Memory B cell (primary cell): ENCODE measurements around the gene MVD.

Source experiments
- ATAC-seq: fragments of 150-1000 bp; cut with Tn5 transposase; 2 replicates; pipeline ENCODE4 v1.10.0; 2021; ENCODE audit warnings: low read depth, mild to moderate bottlenecking, moderate library complexity
- DNase-seq, 2 donors: peaks; one replicate each; pipeline ENCODE4 v3.0.0; 2022; ENCODE audit warnings: low spot score in 2 of 2
- H3K27ac Mint-ChIP-seq: one replicate; pipeline ENCODE4 v1.8.0; 2022; ENCODE audit warnings: mild to moderate bottlenecking, moderate library complexity, mixed read lengths
- H3K27me3 Mint-ChIP-seq: one replicate; pipeline ENCODE4 v1.8.0; 2022; ENCODE audit warnings: mixed read lengths
- H3K36me3 Mint-ChIP-seq: one replicate; pipeline ENCODE4 v1.8.0; 2022; ENCODE audit warnings: mild to moderate bottlenecking, mixed read lengths
- H3K4me1 Mint-ChIP-seq: one replicate; pipeline ENCODE4 v1.8.0; 2022; ENCODE audit warnings: mixed read lengths
- H3K4me3 Mint-ChIP-seq: one replicate; pipeline ENCODE4 v1.8.0; 2022; ENCODE audit warnings: mild to moderate bottlenecking, moderate library complexity, mixed read lengths
- H3K9me3 Mint-ChIP-seq: one replicate; pipeline ENCODE4 v1.8.0; 2022; ENCODE audit warnings: mixed read lengths

Gene MVD

GRCh38 chr16:88638323-88639230, 24.3 kb downstream of the MVD start, which contains the start of gene IL17C:
TSS of gene IL17C (plus strand) at chr16:88638572. CDS start at chr16:88638642, 70 bp downstream.
- peaks cover 11% of the 10 kb centered on the region for H3K36me3 Mint-ChIP-seq
- H3K4me3 Mint-ChIP-seq = peak within 1 kb of the TSS; percentile 55
- DNase-seq (peak; percentile 52 to 56), ATAC-seq (peak; percentile 47)
- H3K4me1 Mint-ChIP-seq = peaks cover 42% of the 10 kb centered on the region
- no peaks in the 10 kb centered on the region for H3K27me3 Mint-ChIP-seq
- no peaks in the 10 kb centered on the region for H3K9me3 Mint-ChIP-seq
- H3K27ac Mint-ChIP-seq = peak within 1 kb of the TSS; percentile 84

GRCh38 chr16:88636488-88637265, 26.2 kb downstream of the MVD start:
- H3K4me1 Mint-ChIP-seq = peaks cover 36% of the 10 kb centered on the region
- no peak overlapping the region for H3K27ac Mint-ChIP-seq
- H3K4me3 Mint-ChIP-seq = no peak overlapping the region
- no peak for DNase-seq
- peaks cover 2% of the 10 kb centered on the region for H3K36me3 Mint-ChIP-seq
- H3K9me3 Mint-ChIP-seq = no peaks in the 10 kb centered on the region
- ATAC-seq = no peak
- no peaks in the 10 kb centered on the region for H3K27me3 Mint-ChIP-seq

GRCh38 chr16:88635671-88636319, 27.1 kb downstream of the MVD start:
- Mint-ChIP-seq H3K9me3 (no peaks in the 10 kb centered on the region), H3K36me3 (peaks cover 2% of the 10 kb centered on the region), H3K4me1 (peaks cover 33% of the 10 kb centered on the region), H3K4me3 (peak overlapping the region; percentile 61), H3K27ac (no peak overlapping the region), H3K27me3 (no peaks in the 10 kb centered on the region)
- ATAC-seq (no peak), DNase-seq (no peak)

- Mint-ChIP-seq H3K36me3 (peaks cover 2% of the 10 kb centered on the region), H3K27me3 (no peaks in the 10 kb centered on the region), H3K27ac (peak overlapping the region; percentile 63), H3K4me1 (peaks cover 27% of the 10 kb centered on the region), H3K9me3 (no peaks in the 10 kb centered on the region), H3K4me3 (peak overlapping the region; percentile 84)
- ATAC-seq = no peak
- DNase-seq = no peak
These were observed 27.8 kb downstream of the MVD start for GRCh38 chr16:88634994-88635670.

- Mint-ChIP-seq H3K27me3 (no peaks in the 10 kb centered on the region), H3K4me3 (peak overlapping the region; percentile 84), H3K27ac (peak overlapping the region; percentile 28), H3K36me3 (peaks cover 2% of the 10 kb centered on the region), H3K9me3 (no peaks in the 10 kb centered on the region), H3K4me1 (peaks cover 24% of the 10 kb centered on the region)
- DNase-seq (peak in 1 of 2 donors; percentile 60), ATAC-seq (peak; percentile 41)
These were observed 28.5 kb downstream of the MVD start for GRCh38 chr16:88634141-88634993.

- Mint-ChIP-seq H3K27ac (peak overlapping the region; percentile 20), H3K27me3 (no peaks in the 10 kb centered on the region), H3K9me3 (no peaks in the 10 kb centered on the region), H3K4me1 (peaks cover 22% of the 10 kb centered on the region), H3K36me3 (peaks cover 2% of the 10 kb centered on the region), H3K4me3 (peak overlapping the region; percentile 84)
- ATAC-seq (peak; percentile 30), DNase-seq (peak in 1 of 2 donors; percentile 50)
These were observed 29.2 kb downstream of the MVD start for GRCh38 chr16:88633684-88634140.

- peaks cover 13% of the 10 kb centered on the region for H3K4me1 Mint-ChIP-seq
- ATAC-seq (no peak), DNase-seq (no peak)
- H3K9me3 Mint-ChIP-seq = no peaks in the 10 kb centered on the region
- no peaks in the 10 kb centered on the region for H3K36me3 Mint-ChIP-seq
- no peak overlapping the region for H3K27ac Mint-ChIP-seq
- H3K27me3 Mint-ChIP-seq = no peaks in the 10 kb centered on the region
- no peak overlapping the region for H3K4me3 Mint-ChIP-seq
These were observed 30.3 kb downstream of the MVD start for GRCh38 chr16:88632587-88632930.

GRCh38 chr16:88631920-88632586, 30.8 kb downstream of the MVD start:
- Mint-ChIP-seq H3K27ac (no peak overlapping the region), H3K9me3 (no peaks in the 10 kb centered on the region), H3K36me3 (no peaks in the 10 kb centered on the region), H3K4me1 (peaks cover 13% of the 10 kb centered on the region), H3K4me3 (no peak overlapping the region), H3K27me3 (no peaks in the 10 kb centered on the region)
- no peak for ATAC-seq
- no peak for DNase-seq

GRCh38 chr16:88631384-88631783, 31.5 kb downstream of the MVD start:
- no peak for ATAC-seq
- Mint-ChIP-seq H3K36me3 (peaks cover 2% of the 10 kb centered on the region), H3K27ac (no peak overlapping the region), H3K9me3 (no peaks in the 10 kb centered on the region), H3K4me1 (peaks cover 13% of the 10 kb centered on the region), H3K4me3 (no peak overlapping the region), H3K27me3 (no peaks in the 10 kb centered on the region)
- DNase-seq = no peak

- Mint-ChIP-seq H3K4me1 (peaks cover 12% of the 10 kb centered on the region), H3K27me3 (no peaks in the 10 kb centered on the region), H3K4me3 (no peak overlapping the region), H3K27ac (no peak overlapping the region), H3K9me3 (no peaks in the 10 kb centered on the region), H3K36me3 (peaks cover 2% of the 10 kb centered on the region)
- DNase-seq (no peak), ATAC-seq (no peak)
These were observed 31.9 kb downstream of the MVD start for GRCh38 chr16:88630941-88631340.

- H3K27ac Mint-ChIP-seq = no peak overlapping the region
- ATAC-seq = no peak
- no peaks in the 10 kb centered on the region for H3K9me3 Mint-ChIP-seq
- H3K4me1 Mint-ChIP-seq = peaks cover 9% of the 10 kb centered on the region
- H3K4me3 Mint-ChIP-seq = no peak overlapping the region
- DNase-seq = no peak
- no peaks in the 10 kb centered on the region for H3K27me3 Mint-ChIP-seq
- H3K36me3 Mint-ChIP-seq = peaks cover 2% of the 10 kb centered on the region
These were observed 32.5 kb downstream of the MVD start for GRCh38 chr16:88630433-88630832.

GRCh38 chr16:88629835-88630234, 33.1 kb downstream of the MVD start:
- DNase-seq (no peak), ATAC-seq (no peak)
- Mint-ChIP-seq H3K4me3 (no peak overlapping the region), H3K4me1 (peaks cover 6% of the 10 kb centered on the region), H3K27ac (no peak overlapping the region), H3K27me3 (no peaks in the 10 kb centered on the region), H3K36me3 (peaks cover 2% of the 10 kb centered on the region), H3K9me3 (no peaks in the 10 kb centered on the region)
